Activated CD8-positive, alpha-beta T cell treated with anti-CD3 and anti-CD28 coated beads for 36 hours (primary cell): ENCODE data around the gene TYROBP. TPM values are rescaled to one million over a fixed set of nuclear protein-coding genes. Genes with fewer than 3 reads are reported as not detected.
A peak's percentile ranks its signal among the peaks of the same experiment; 100 is the strongest.

Experiments used
- ATAC-seq: fragments of 200-7000 bp; cut with Tn5 transposase; one replicate; pipeline ENCODE4 v1.10.0; 2021; ENCODE audit warnings: mild to moderate bottlenecking, moderate library complexity
- CTCF ChIA-PET: fragments of 350-600 bp; sonication (Branson Sonifier 250); formaldehyde crosslinking; loops from one replicate; lab custom pipeline; 2021; ENCODE audit warnings: antibody characterized with exemption; lab: Charles Lee
- POLR2A ChIA-PET: fragments of 350-600 bp; sonication (Branson Sonifier 250); formaldehyde crosslinking; loops from one replicate; lab custom pipeline; 2021; ENCODE audit warnings: antibody characterized with exemption; lab: Charles Lee
- DNase-seq: peaks from one replicate; pipeline ENCODE4 v3.0.0-alpha.2; 2020
- H3K27ac Mint-ChIP-seq: one replicate; pipeline ENCODE4 v1.8.0; 2021; ENCODE audit warnings: mild to moderate bottlenecking, mixed read lengths
- H3K27me3 Mint-ChIP-seq: one replicate; pipeline ENCODE4 v1.8.0; 2021; ENCODE audit warnings: mixed read lengths
- H3K36me3 Mint-ChIP-seq: one replicate; pipeline ENCODE4 v1.8.0; 2021; ENCODE audit warnings: low read depth, mixed read lengths
- H3K4me1 Mint-ChIP-seq: one replicate; pipeline ENCODE4 v1.8.0; 2021; ENCODE audit warnings: low read depth, mixed read lengths
- H3K4me3 Mint-ChIP-seq: one replicate; pipeline ENCODE4 v1.8.0; 2021; ENCODE audit warnings: mild to moderate bottlenecking, moderate library complexity, mixed read lengths
- H3K9me3 Mint-ChIP-seq: one replicate; pipeline ENCODE4 v1.8.0; 2021; ENCODE audit warnings: mixed read lengths
- intact Hi-C: fragments of 100-400 bp; cut with micrococcal nuclease; formaldehyde crosslinking; loops from one replicate; pipeline ENCODE4 v1.10.0; 2022
- total RNA-seq, 2 experiments: library from RNA; stranded (reverse); gene quantifications; one replicate each; pipeline ENCODE4 v1.2.3, GENCODE V29; 2021
- TF ChIP-seq, protein P1 (sequence below): fragments of 200-600 bp; IDR thresholded peaks from one replicate; pipeline ENCODE4 v1.8.0; 2022; ENCODE audit warnings: antibody characterized with exemption, mild to moderate bottlenecking

Gene TYROBP
- total RNA-seq, 2 experiments from 2014 or later, result 0.81 to 1.5 TPM

DNA sequence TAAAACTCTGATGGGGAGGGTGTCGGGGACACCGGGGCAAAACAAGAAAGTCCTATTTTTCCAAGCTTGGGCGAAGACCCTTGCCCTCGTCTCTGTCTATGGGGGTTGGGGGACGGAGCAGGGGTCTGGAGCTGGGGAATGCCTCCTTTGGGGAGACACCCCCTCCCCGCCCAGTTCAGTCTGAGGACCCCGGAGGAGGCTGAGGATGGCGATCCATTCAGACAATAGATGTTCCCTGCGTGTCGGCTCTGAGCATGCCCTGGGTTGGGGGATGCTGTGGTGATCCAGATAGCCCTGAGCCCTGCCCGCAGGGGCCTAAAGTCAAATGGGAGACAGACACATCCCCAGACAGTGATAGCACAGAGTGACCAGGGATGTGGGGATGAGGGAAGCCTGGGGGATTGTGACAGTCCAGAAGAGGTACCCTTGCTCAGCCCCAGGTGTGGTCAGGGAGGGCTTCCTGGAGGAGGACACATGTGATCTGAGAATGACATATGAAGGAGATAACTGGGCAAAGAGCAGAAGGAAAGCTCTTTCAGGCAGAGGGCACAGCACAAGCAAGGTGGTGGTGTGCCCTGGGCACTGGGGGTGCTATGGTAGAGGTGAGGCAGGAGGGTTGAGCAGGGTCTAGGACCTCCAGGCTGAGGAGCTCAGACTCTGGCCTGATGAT, 37.2 kb upstream of the TYROBP start:
- ChIA-PET POLR2A (no interaction called here), CTCF (interaction anchor here (1.5 kb wide), 1 partner anchor 63 kb away, joined by 3 read pairs; no protein-coding TSS in a partner anchor)
- ATAC-seq, result no peak
- peaks cover 5% of the 10 kb centered on the region for H3K4me1 Mint-ChIP-seq
- no peaks in the 10 kb centered on the region for H3K9me3 Mint-ChIP-seq
- no peak overlapping the region for H3K4me3 Mint-ChIP-seq
- H3K27me3 Mint-ChIP-seq, result no peaks in the 10 kb centered on the region
- H3K36me3 Mint-ChIP-seq, result peaks cover 1% of the 10 kb centered on the region
- intact Hi-C loops, result no loop called here
- DNase-seq, result no peak
- H3K27ac Mint-ChIP-seq, result no peak overlapping the region
- TF ChIP-seq, protein P1, sequence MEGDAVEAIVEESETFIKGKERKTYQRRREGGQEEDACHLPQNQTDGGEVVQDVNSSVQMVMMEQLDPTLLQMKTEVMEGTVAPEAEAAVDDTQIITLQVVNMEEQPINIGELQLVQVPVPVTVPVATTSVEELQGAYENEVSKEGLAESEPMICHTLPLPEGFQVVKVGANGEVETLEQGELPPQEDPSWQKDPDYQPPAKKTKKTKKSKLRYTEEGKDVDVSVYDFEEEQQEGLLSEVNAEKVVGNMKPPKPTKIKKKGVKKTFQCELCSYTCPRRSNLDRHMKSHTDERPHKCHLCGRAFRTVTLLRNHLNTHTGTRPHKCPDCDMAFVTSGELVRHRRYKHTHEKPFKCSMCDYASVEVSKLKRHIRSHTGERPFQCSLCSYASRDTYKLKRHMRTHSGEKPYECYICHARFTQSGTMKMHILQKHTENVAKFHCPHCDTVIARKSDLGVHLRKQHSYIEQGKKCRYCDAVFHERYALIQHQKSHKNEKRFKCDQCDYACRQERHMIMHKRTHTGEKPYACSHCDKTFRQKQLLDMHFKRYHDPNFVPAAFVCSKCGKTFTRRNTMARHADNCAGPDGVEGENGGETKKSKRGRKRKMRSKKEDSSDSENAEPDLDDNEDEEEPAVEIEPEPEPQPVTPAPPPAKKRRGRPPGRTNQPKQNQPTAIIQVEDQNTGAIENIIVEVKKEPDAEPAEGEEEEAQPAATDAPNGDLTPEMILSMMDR, result no peak

DNA sequence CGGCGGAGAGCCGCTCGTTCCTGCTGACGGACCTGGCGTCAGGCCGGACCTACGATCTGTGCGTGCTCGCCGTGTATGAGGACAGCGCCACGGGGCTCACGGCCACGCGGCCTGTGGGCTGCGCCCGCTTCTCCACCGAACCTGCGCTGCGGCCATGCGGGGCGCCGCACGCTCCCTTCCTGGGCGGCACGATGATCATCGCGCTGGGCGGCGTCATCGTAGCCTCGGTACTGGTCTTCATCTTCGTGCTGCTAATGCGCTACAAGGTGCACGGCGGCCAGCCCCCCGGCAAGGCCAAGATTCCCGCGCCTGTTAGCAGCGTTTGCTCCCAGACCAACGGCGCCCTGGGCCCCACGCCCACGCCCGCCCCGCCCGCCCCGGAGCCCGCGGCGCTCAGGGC, 36.5 kb upstream of the TYROBP start:
- DNase-seq, result no peak
- TF ChIP-seq, protein P1, result no peak
- Mint-ChIP-seq H3K9me3 (no peaks in the 10 kb centered on the region), H3K4me3 (no peak overlapping the region), H3K4me1 (peaks cover 5% of the 10 kb centered on the region), H3K27ac (no peak overlapping the region), H3K36me3 (peaks cover 1% of the 10 kb centered on the region), H3K27me3 (no peaks in the 10 kb centered on the region)
- intact Hi-C loops, result no loop called here
- ATAC-seq, result no peak
- ChIA-PET CTCF (interaction anchor here (0.7 to 1.5 kb wide), 3 partner anchors 12 to 62 kb away, joined by 3 read pairs; no protein-coding TSS in a partner anchor), POLR2A (no interaction called here)

DNA sequence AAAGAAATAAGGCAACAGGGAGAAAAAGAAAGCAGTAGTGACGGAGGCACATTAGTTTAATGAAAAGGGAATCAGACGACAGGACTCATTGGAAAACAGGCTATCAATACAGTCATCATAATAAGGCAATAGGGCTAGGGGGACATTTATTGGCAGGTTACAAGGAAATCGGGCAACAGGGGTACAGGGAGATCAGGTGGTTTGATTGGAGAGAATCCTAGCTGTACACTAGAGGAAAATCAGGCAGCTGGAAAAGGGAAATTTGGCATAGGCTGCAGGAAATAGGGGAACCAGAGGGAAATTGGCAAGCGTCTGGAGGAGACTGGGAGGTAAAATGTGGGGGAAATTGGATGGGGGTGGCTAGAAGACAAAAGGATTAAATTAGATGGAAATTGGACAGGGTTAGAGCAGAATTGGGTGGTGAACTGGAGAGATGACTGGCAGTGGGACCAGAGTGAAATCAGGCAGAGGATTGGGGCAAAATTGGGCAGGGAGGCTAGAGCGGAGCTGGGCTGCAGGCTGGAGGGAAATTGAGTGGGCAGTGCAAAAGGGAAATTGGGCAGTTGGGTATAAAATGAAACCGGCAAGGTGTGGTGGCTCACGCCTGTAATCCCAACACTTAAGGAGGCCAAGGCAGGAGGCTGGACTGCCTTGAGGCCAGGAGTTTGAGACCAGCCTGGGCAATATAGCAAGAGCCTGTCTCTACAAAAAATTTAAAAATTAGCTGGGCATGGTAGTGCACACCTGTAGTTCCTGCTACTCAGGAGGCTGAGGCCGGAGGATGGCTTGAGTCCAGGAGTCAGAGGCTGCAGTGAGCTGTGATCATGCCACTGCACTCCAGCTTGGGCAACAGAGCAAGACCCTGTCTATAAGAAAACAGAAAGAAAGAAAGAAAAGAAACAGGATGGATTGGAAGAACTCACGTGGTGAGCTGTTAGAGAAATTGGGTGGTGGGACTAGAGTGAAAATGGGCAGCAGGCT, 35.5 kb upstream of the TYROBP start:
- TF ChIP-seq, protein P1, result no peak
- no peaks in the 10 kb centered on the region for H3K27me3 Mint-ChIP-seq
- peaks cover 5% of the 10 kb centered on the region for H3K4me1 Mint-ChIP-seq
- no peak overlapping the region for H3K27ac Mint-ChIP-seq
- no peaks in the 10 kb centered on the region for H3K9me3 Mint-ChIP-seq
- ChIA-PET POLR2A (no interaction called here), CTCF (interaction anchor here (0.7 to 1.0 kb wide), 3 partner anchors 11 to 50 kb away, joined by 3 read pairs; no protein-coding TSS in a partner anchor)
- ATAC-seq (no peak), DNase-seq (no peak)
- H3K4me3 Mint-ChIP-seq, result no peak overlapping the region
- H3K36me3 Mint-ChIP-seq, result peaks cover 1% of the 10 kb centered on the region
- intact Hi-C loops, result no loop called here

DNA sequence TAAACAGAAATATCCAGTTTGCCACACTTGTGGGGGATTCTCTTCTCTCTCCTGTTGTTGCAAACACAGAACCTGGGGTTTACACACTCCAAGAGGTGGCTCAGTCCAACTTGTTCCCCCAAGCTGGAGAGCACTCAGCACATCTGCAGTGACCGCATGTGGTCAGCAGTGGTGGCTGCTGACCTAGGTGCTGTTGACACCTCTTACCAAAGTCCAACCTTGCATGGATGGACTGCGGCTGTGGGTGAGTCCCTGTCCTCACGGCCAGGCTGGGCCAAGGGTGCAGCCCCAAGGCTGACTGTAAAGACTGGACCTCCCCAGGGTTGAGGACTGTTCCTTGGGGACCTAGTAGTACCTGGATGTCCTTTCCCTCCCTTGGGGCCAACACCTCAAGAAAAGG, 34.1 kb upstream of the TYROBP start:
- ChIA-PET CTCF (no interaction called here), POLR2A (no interaction called here)
- no peak for DNase-seq
- H3K4me3 Mint-ChIP-seq, result no peak overlapping the region
- no peaks in the 10 kb centered on the region for H3K27me3 Mint-ChIP-seq
- H3K4me1 Mint-ChIP-seq, result peaks cover 16% of the 10 kb centered on the region
- no peak for ATAC-seq
- intact Hi-C loops, result no loop called here
- peaks cover 1% of the 10 kb centered on the region for H3K36me3 Mint-ChIP-seq
- TF ChIP-seq, protein P1, result no peak
- H3K9me3 Mint-ChIP-seq, result no peaks in the 10 kb centered on the region
- H3K27ac Mint-ChIP-seq, result peak overlapping the region; percentile 14
